GM13976 (cell line): ENCODE measurements around the gene OLFM4.

ENCODE experiments used
- DNase-seq: peaks from one replicate; pipeline ENCODE4 v3.0.0; 2012; ENCODE audit warnings: low spot score
- CTCF ChIP-seq: IDR thresholded peaks from 2 replicates; pipeline ENCODE4 v1.5.1; 2012; ENCODE audit warnings: borderline replicate concordance, mild to moderate bottlenecking; ENCODE audit not compliant: insufficient read depth; ENCODE audit errors: extremely low read depth, missing control alignments, control extremely low read depth
- in situ Hi-C: fragments of 300-500 bp; cut with MboI; formaldehyde crosslinking; loops from one replicate; pipeline ENCODE4 v1.12.0; 2022; ENCODE audit warnings: low sequenced_read_pairs, mixed read lengths, inconsistent platforms; ENCODE audit not compliant: unreplicated experiment

OLFM4 gene

GRCh38 chr13:53073711-53074110, 45.1 kb downstream of the OLFM4 start:
- in situ Hi-C loops, result no loop called here
- DNase-seq, result no peak
- TF ChIP-seq CTCF, result no peak

- in situ Hi-C loops, result no loop called here
- DNase-seq, result no peak
Measured at GRCh38 chr13:53074114-53074513, 45.5 kb downstream of the OLFM4 start.

GRCh38 chr13:53075356-53076041, 46.9 kb downstream of the OLFM4 start:
- no peak for TF ChIP-seq CTCF
- in situ Hi-C loops, result no loop called here

More at GRCh38 chr13:53074114-53074513, 45.5 kb downstream of the OLFM4 start:
- TF ChIP-seq CTCF, result no peak

GRCh38 chr13:53079691-53080090, 51.1 kb downstream of the OLFM4 start:
- in situ Hi-C loops, result no loop called here
- no peak for TF ChIP-seq CTCF
- no peak for DNase-seq

More at GRCh38 chr13:53075356-53076041, 46.9 kb downstream of the OLFM4 start:
- no peak for DNase-seq

GRCh38 chr13:53088871-53089270, 60.3 kb downstream of the OLFM4 start:
- in situ Hi-C loops, result no loop called here
- DNase-seq, result no peak
- TF ChIP-seq CTCF, result no peak

- no peak for TF ChIP-seq CTCF
- in situ Hi-C loops, result no loop called here
- DNase-seq, result no peak
Measured at GRCh38 chr13:53089951-53090350, 61.3 kb downstream of the OLFM4 start.

GRCh38 chr13:53090461-53090860, 61.8 kb downstream of the OLFM4 start:
- in situ Hi-C loops, result no loop called here
- DNase-seq, result no peak
- no peak for TF ChIP-seq CTCF
